WERI-Rb-1 (cell line): ENCODE measurements around the gene SPACA7.

ENCODE experiments used
- DNase-seq: peaks from one replicate; pipeline ENCODE4 v3.0.0-alpha.2; 2020
- H3K27ac ChIP-seq: fragments of 250-450 bp; sonication (Bioruptor Pico); 2 replicates; pipeline ENCODE4 v1.5.1; 2020; ENCODE audit warnings: mild to moderate bottlenecking, moderate library complexity
- H3K27me3 ChIP-seq: fragments of 250-450 bp; sonication (Bioruptor Pico); 2 replicates; pipeline ENCODE4 v1.5.1; 2021; ENCODE audit warnings: mild to moderate bottlenecking, low read depth, moderate library complexity; ENCODE audit not compliant: insufficient read depth, severe bottlenecking
- H3K36me3 ChIP-seq: fragments of 250-450 bp; sonication (Bioruptor Pico); 2 replicates; pipeline ENCODE4 v1.5.1; 2020; ENCODE audit warnings: mild to moderate bottlenecking, moderate library complexity
- H3K4me3 ChIP-seq: 2 replicates; pipeline ENCODE4 v1.5.1; 2011; ENCODE audit warnings: low read depth, mild to moderate bottlenecking, control low read depth, low read length
- H3K9me3 ChIP-seq: fragments of 250-450 bp; sonication (Bioruptor Pico); 2 replicates; pipeline ENCODE4 v1.5.1; 2021; ENCODE audit warnings: mild to moderate bottlenecking, moderate library complexity; ENCODE audit not compliant: severe bottlenecking
- CTCF ChIP-seq: IDR thresholded peaks from 2 replicates; pipeline ENCODE4 v1.5.1; 2011; ENCODE audit warnings: low read depth, mild to moderate bottlenecking, control low read depth, inconsistent platforms, low read length

SPACA7 gene

DNA sequence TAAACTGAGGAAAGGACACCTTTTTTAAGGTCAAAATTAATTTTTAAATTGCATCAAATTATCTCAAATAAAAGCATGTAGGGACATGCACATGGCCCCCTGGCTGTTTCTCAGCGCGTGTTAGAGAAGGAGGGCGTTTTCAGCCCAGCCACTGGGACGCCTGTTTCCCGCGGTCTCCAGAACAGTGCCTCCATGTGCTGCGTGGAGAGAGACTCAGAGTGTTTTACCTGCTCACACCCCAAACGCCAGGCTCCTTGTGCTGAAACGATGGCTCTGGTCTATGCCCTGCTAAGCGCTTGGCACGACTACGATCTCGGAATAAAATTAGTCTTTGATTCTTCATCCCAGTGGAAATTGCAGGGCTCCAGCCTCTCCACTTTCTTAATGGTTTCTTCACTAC, 20.0 kb upstream of the SPACA7 start:
- DNase-seq, result no peak
- TF ChIP-seq CTCF, result no peak
- H3K4me3 ChIP-seq, result no peak overlapping the region
- H3K27ac ChIP-seq, result no peak overlapping the region
- peaks cover 98% of the 10 kb centered on the region for H3K27me3 ChIP-seq
- H3K36me3 ChIP-seq, result no peaks in the 10 kb centered on the region
- peaks cover 14% of the 10 kb centered on the region for H3K9me3 ChIP-seq

- H3K27me3 ChIP-seq, result peaks cover 98% of the 10 kb centered on the region
- TF ChIP-seq CTCF, result no peak
- H3K4me3 ChIP-seq, result no peak overlapping the region
- peaks cover 22% of the 10 kb centered on the region for H3K9me3 ChIP-seq
- H3K36me3 ChIP-seq, result no peaks in the 10 kb centered on the region
- H3K27ac ChIP-seq, result no peak overlapping the region
- DNase-seq, result no peak
These were observed 18.0 kb upstream of the SPACA7 start for GRCh38 chr13:112358156-112358555.

DNA sequence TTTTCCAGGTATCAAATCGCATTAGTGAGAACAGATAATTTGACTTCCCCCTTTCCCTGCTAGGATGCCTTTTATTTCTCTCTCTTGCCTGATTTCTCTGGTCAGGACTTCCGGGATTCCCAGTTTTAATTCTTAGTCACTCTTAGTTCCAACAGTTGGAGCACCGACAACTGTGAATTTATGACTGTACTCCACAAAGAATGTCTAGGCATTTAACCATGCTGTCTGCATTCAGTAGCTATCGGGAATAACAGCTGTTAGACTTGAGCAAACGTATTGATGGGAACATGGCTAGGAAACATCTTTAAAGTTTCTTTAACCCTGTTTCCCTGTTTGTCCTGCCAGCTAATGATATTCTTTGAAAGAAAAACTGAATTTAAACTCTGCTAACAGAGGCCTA, 14.1 kb upstream of the SPACA7 start:
- H3K27me3 ChIP-seq, result peaks cover 98% of the 10 kb centered on the region
- no peak for TF ChIP-seq CTCF
- peaks cover 22% of the 10 kb centered on the region for H3K9me3 ChIP-seq
- H3K27ac ChIP-seq, result no peak overlapping the region
- no peaks in the 10 kb centered on the region for H3K36me3 ChIP-seq
- H3K4me3 ChIP-seq, result no peak overlapping the region
- DNase-seq, result no peak

DNA sequence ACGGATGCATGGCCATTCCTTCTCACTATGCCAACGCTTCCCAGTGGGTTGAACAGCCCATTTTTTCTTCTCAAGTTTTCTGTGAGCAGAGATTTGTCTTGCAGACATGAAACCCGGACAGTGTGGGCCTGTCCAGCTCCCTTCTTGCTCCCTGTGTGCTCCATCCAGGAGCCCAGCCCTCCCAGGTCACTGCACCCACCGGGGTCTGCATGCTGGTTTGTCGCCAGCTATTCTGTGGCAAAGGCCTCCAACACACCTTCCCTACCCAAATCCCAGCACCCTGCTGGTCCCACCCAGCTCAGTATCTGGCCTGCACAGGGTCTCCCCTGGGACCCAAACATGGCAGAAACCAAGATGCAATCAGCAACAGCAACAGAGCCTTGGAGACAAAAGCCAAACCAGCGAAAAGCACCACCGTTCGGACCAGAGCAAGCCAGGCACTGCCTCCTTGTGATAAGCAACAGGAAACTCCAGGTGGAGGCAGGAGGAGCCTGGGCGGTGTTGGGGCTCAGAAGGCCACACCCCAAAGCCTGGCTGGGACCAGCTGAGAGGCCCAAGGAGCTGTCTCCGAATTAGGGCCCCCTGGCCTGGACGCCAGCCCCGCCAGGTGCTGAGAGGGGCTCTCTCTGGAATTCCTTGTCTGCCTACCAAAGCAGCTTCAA, 12.2 kb upstream of the SPACA7 start:
- no peak for DNase-seq
- no peak for TF ChIP-seq CTCF
- Histone ChIP-seq H3K36me3 (no peaks in the 10 kb centered on the region), H3K27ac (no peak overlapping the region), H3K4me3 (no peak overlapping the region), H3K9me3 (peaks cover 18% of the 10 kb centered on the region), H3K27me3 (peaks cover 99% of the 10 kb centered on the region)

DNA sequence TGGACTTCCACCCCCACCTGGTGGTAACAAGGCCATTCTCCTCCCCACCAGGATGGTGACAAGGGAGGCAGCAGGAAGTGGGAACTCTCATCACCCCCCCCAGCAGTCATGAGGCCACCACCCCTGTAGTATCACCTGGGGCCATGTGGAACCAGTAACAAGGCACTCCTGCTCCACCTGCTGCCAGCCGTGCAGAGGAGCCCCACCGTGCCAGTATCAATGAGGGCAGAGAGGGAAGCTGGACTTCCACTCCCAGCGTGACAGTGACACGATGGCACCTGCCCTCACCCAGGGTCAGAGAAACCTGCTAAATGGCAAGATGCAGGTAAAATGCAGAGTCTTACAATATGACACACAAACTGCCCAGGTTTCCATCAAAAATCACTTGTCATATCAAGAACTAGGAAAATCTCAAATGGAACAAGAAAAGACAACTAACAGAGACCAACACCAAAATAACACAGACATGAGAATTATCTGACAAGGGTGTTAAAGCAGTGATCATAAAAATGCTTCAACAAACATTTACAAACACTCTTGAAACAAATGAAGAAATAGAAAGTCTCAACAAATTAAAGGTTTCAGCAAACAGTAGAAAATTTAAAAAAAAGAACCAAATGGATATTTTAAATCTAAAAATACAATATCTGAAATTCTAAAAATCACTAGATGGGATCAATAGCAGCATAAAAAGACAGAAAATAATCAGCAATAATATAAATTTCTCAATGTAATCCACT, 9.1 kb upstream of the SPACA7 start:
- H3K9me3 ChIP-seq, result peaks cover 2% of the 10 kb centered on the region
- H3K27me3 ChIP-seq, result peaks cover 96% of the 10 kb centered on the region
- no peak for DNase-seq
- H3K36me3 ChIP-seq, result no peaks in the 10 kb centered on the region
- no peak overlapping the region for H3K27ac ChIP-seq
- TF ChIP-seq CTCF, result 0 out of 2 replicates have a peak, but pooled peaks have one; percentile 0
- no peak overlapping the region for H3K4me3 ChIP-seq
